GM12874 (cell line): ENCODE data around the gene DPF1.

Experiments used
- TF ChIP-seq, protein P1 (sequence below): IDR thresholded peaks from 2 replicates; pipeline ENCODE4 v1.5.1; 2011; ENCODE audit warnings: low read depth, mild to moderate bottlenecking, control low read depth, low read length, moderate library complexity; ENCODE audit not compliant: insufficient read depth

DPF1 gene

DNA sequence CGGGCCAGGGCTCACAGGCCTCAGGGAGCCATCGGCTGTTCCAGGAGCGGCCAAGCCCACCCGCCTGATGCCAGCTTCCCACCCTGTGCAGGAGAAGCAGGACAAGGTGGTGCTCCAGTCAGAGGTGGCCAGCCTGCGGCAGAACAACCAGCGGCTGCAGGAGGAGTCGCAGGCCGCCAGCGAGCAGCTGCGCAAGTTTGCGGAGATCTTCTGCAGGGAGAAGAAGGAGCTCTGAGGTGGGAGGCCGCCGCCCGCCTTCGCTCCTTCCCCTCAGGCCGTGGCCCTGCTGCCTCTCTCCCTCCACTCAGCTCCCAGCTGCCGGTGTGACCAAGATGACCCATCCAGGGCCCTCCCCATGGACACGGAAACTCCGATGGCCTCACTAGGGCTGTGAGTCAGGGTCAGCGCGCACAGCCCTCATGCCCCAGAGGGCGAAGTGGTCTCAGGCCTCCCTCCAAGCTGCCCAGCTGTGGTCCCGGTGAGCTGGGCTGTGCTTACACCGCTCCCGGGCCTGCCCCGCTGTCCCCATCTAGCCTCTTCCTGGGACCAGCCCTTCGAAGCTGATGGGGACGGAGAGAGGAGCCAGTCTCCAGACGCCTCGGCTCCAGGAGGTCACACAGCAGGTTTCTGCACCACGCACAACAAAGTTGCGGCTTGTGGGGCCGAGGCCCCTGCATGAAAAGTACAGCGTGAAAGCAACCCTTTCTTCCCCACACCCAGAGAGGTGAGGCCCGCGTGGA, 17.8 kb downstream of the DPF1 start:
- TF ChIP-seq, protein P1, sequence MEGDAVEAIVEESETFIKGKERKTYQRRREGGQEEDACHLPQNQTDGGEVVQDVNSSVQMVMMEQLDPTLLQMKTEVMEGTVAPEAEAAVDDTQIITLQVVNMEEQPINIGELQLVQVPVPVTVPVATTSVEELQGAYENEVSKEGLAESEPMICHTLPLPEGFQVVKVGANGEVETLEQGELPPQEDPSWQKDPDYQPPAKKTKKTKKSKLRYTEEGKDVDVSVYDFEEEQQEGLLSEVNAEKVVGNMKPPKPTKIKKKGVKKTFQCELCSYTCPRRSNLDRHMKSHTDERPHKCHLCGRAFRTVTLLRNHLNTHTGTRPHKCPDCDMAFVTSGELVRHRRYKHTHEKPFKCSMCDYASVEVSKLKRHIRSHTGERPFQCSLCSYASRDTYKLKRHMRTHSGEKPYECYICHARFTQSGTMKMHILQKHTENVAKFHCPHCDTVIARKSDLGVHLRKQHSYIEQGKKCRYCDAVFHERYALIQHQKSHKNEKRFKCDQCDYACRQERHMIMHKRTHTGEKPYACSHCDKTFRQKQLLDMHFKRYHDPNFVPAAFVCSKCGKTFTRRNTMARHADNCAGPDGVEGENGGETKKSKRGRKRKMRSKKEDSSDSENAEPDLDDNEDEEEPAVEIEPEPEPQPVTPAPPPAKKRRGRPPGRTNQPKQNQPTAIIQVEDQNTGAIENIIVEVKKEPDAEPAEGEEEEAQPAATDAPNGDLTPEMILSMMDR = no peak

DNA sequence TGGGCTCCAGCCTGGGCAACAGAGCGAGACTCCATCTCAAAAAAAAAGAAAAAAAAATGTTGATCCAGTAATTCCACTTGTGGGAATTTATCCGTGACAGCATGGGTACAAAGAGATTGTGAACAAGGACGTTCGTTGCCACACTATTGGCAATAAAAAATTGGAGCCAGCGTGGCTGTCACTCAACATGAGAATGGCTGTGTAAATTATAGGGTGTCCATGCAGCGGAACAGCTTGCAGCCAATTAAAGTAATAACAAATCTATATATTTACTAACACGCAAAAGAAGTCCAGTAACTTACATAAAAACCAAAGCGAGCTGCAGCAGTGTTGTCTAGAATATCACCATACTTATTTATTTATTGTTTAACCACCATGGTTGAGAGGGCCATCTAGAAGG, 19.3 kb downstream of the DPF1 start:
- TF ChIP-seq, protein P1 = no peak

DNA sequence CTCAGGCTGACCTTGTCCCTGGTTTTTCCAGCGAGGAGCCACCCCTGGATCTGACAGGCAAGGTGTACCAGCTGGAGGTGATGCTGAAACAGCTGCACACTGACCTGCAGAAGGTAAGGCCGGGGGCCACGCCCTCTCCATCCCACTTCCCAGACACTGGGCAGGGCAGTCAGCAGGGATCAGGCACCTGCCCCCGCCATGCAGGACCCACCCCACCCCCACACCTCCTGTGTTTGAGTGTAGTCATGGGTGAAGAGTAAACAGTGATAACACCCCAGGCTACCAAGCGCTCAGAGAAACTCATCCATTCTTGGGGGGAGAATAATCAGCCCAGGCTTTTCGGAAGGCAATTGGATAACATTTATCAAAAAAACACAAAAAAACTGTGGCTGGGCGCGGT, 19.9 kb downstream of the DPF1 start:
- TF ChIP-seq, protein P1 = no peak

DNA sequence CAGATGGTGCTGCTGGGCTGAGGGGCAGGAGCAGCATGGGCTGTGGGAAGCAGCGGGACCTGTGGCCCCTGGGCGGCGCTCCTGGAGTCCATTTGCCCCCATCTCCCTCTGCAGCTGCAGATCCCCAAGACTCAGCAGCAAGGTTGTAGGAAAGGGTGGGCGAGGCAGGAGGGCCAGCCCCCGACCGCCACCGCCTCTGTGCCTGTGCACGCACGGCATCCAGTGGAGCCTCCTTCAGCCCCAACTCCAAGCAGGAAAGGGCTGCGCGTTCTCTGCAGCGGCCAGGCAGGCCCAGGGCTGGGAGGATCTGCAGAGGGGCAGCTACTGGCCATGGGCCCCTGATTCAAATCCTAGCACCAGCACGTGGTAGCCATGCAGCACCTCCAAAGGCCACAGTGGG, 20.8 kb downstream of the DPF1 start:
- TF ChIP-seq, protein P1 = no peak

DNA sequence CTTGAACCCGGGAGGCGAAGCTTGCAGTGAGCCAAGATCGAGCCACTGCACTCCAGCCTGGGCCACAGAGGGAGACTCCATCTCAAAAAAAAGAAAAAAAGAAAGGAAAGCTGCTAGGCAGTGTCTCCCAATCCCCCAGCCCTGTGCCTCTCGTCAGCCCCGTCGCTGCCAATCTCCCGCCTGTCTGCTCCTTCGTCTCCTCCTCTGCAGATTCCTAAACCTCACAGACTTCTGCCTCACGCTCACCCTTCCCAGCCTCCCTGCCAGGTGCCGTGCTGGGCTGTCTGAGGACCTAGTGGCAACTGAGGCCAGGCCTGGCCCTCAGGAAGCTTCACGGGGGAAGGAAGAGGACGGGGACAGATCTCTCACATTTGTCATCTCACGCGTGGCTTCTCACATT, 21.5 kb downstream of the DPF1 start:
- TF ChIP-seq, protein P1 = no peak

DNA sequence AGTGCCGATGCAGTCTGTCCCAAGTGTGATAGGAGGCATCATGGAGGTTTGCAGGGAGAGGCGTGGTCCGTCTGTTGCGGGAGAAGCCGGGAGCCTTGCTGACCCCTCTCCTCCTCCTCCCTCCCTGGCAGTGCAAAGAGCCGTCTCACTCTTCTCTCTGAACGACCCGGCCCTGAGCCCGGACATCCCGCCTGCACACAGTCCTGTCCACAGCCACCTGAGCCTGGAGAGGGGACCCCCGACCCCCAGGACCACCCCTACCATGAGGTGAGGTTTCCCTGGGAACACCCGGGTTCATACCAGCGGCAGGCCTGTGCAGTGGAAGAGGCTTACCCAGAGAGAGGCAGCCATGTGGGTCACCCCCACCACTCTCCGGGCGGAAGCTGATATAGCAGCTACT, 22.3 kb downstream of the DPF1 start:
- TF ChIP-seq, protein P1 = no peak

DNA sequence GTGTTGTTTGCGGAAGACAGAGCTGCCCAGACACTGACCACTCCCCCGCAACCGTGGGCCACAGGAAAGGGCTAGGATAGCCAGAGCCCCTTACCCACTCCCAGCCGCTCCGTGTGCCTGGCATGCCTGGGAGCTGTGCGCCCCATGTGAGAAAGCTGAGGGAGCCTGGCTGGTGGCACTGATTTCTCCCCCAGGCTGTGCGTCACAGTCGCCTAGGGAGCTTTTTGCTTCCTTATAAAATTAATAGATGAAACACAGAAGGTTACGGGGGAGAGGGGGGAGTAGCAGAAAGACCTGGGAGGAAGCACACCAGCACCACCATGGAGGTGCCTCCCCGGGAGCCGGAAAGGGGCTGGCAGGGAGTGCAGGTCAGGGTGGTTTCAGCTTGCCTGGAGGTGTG, 24.7 kb downstream of the DPF1 start:
- TF ChIP-seq, protein P1 = no peak
